A673 (cell line): ENCODE results near the gene RSPH1. TPM values are rescaled to one million over a fixed set of nuclear protein-coding genes. Genes with fewer than 3 reads are reported as not detected.

Source experiments
- BruUV-seq: library from RNA; stranded (reverse); fragments of 400-500 nt; replicated peaks from 2 replicates; lab custom pipeline; 2021; lab: Mats Ljungman, UMichigan
- CTCF ChIA-PET: fragments of 300-600 bp; sonication (Branson Sonifier 250); formaldehyde crosslinking; loops from one replicate; lab custom pipeline; 2022; ENCODE audit warnings: antibody characterized with exemption; lab: Charles Lee
- POLR2A ChIA-PET: fragments of 300-600 bp; sonication (Branson Sonifier 250); formaldehyde crosslinking; loops from one replicate; lab custom pipeline; 2022; ENCODE audit warnings: antibody characterized with exemption; ENCODE audit not compliant: low non-redundant PET; lab: Charles Lee
- DNase-seq: peaks from one replicate; pipeline ENCODE4 v3.0.0-alpha.2; 2015; ENCODE audit warnings: low spot score
- H3K27ac ChIP-seq: fragments of 200-600 bp; sonication (generic); 2 replicates; pipeline ENCODE4 v1.5.1; 2016; ENCODE audit warnings: mixed run types, low read depth, mild to moderate bottlenecking, mixed read lengths, antibody characterized with exemption, low read length; ENCODE audit not compliant: poor library complexity, severe bottlenecking
- H3K27me3 ChIP-seq: fragments of 200-600 bp; sonication (generic); replicated peaks from 2 replicates; pipeline ENCODE4 v1.6.1; 2017; ENCODE audit warnings: mixed run types, low read depth, mild to moderate bottlenecking, mixed read lengths, antibody characterized with exemption, low read length; ENCODE audit not compliant: insufficient read depth, poor library complexity
- H3K36me3 ChIP-seq: fragments of 200-600 bp; sonication (generic); 2 replicates; pipeline ENCODE4 v1.6.1; 2016; ENCODE audit warnings: mixed run types, mild to moderate bottlenecking, mixed read lengths, antibody characterized with exemption, low read length; ENCODE audit not compliant: insufficient read depth, poor library complexity, severe bottlenecking
- H3K4me1 ChIP-seq: fragments of 200-600 bp; sonication (generic); 2 replicates; pipeline ENCODE4 v1.6.1; 2017; ENCODE audit warnings: mixed run types, mild to moderate bottlenecking, mixed read lengths, antibody characterized with exemption, low read length; ENCODE audit not compliant: insufficient read depth, poor library complexity, severe bottlenecking
- H3K4me3 ChIP-seq: fragments of 200-600 bp; sonication (generic); 2 replicates; pipeline ENCODE4 v1.5.1; 2016; ENCODE audit warnings: low read depth, mixed run types, mild to moderate bottlenecking, mixed read lengths, low read length; ENCODE audit not compliant: poor library complexity, severe bottlenecking
- H3K9me3 ChIP-seq: fragments of 200-600 bp; sonication (generic); 2 replicates; pipeline ENCODE4 v1.6.1; 2016; ENCODE audit warnings: mixed run types, low read depth, mild to moderate bottlenecking, mixed read lengths, antibody characterized with exemption, low read length; ENCODE audit not compliant: poor library complexity, severe bottlenecking
- CTCF ChIP-seq: fragments of 300-800, 200-600 bp; sonication (generic); conservative IDR thresholded peaks from 2 replicates; pipeline ENCODE4 v1.5.1; 2017; ENCODE audit warnings: low read depth, mild to moderate bottlenecking, antibody characterized with exemption, low read length, moderate library complexity, mixed read lengths
- EZH2 ChIP-seq: fragments of 200-600 bp; sonication (generic); IDR thresholded peaks from 2 replicates; pipeline ENCODE4 v1.6.1; 2017; ENCODE audit warnings: borderline replicate concordance, low read depth, mild to moderate bottlenecking, mixed read lengths, antibody characterized with exemption, low read length; ENCODE audit not compliant: poor library complexity, severe bottlenecking
- intact Hi-C: fragments of 100-400 bp; cut with micrococcal nuclease; formaldehyde crosslinking; loops from one replicate; pipeline ENCODE4 v1.10.0; 2022; ENCODE audit not compliant: unreplicated experiment
- total RNA-seq: library from RNA; stranded (reverse); gene quantifications from 2 replicates; pipeline ENCODE4 v1.2.3, GENCODE V29; 2021

The RSPH1 gene
- total RNA-seq, 1 experiment from 2014 or later: 0.45 TPM

- H3K27ac ChIP-seq: no peak overlapping the region
- no peak for DNase-seq
- no peak overlapping the region for H3K4me3 ChIP-seq
- ChIA-PET CTCF (no interaction called here), POLR2A (no interaction called here)
- H3K9me3 ChIP-seq: no peaks in the 10 kb centered on the region
- intact Hi-C loops: no loop called here
- no TSS peak for BruUV-seq
- peaks cover 24% of the 10 kb centered on the region for H3K27me3 ChIP-seq
- no peak for TF ChIP-seq CTCF
- no peak for TF ChIP-seq EZH2
- no peaks in the 10 kb centered on the region for H3K4me1 ChIP-seq
- H3K36me3 ChIP-seq: no peaks in the 10 kb centered on the region
Measured at GRCh38 chr21:42439284-42440186, 56.5 kb downstream of the RSPH1 start.

GRCh38 chr21:42438316-42439205 is 57.5 kb downstream of the RSPH1 start:
- BruUV-seq: no TSS peak
- DNase-seq: no peak
- ChIA-PET CTCF (no interaction called here), POLR2A (no interaction called here)
- Histone ChIP-seq H3K36me3 (no peaks in the 10 kb centered on the region), H3K4me1 (no peaks in the 10 kb centered on the region), H3K27me3 (peaks cover 26% of the 10 kb centered on the region), H3K27ac (no peak overlapping the region), H3K4me3 (no peak overlapping the region), H3K9me3 (no peaks in the 10 kb centered on the region)
- intact Hi-C loops: no loop called here
- TF ChIP-seq CTCF (no peak), EZH2 (no peak)

- CTCF ChIA-PET: no interaction called here
- POLR2A ChIA-PET: interaction anchor here (0.6 kb wide), 1 partner anchor 441 kb away, joined by 9 read pairs; no protein-coding TSS in a partner anchor
- no peaks in the 10 kb centered on the region for H3K36me3 ChIP-seq
- H3K27ac ChIP-seq: no peak overlapping the region
- TF ChIP-seq EZH2 (no peak), CTCF (no peak)
- H3K4me3 ChIP-seq: no peak overlapping the region
- peaks cover 6% of the 10 kb centered on the region for H3K9me3 ChIP-seq
- no TSS peak for BruUV-seq
- H3K4me1 ChIP-seq: no peaks in the 10 kb centered on the region
- H3K27me3 ChIP-seq: peaks cover 33% of the 10 kb centered on the region
- intact Hi-C loops: no loop called here
- DNase-seq: no peak
Measured at GRCh38 chr21:42437786-42438185, 58.2 kb downstream of the RSPH1 start.
